Caco-2 (cell line): ENCODE data around the gene LRP5. TPM values are rescaled to one million over a fixed set of nuclear protein-coding genes. Genes with fewer than 3 reads are reported as not detected.

Source experiments
- BruUV-seq: library from RNA; stranded (reverse); fragments of 400-500 nt; replicated peaks from 2 replicates; lab custom pipeline; 2021; lab: Mats Ljungman, UMichigan
- CTCF ChIA-PET: fragments of 300-600 bp; sonication (Branson Sonifier 250); formaldehyde crosslinking; loops from one replicate; lab custom pipeline; 2022; ENCODE audit warnings: antibody characterized with exemption; lab: Charles Lee
- POLR2A ChIA-PET: fragments of 300-600 bp; sonication (Branson Sonifier 250); formaldehyde crosslinking; loops from one replicate; lab custom pipeline; 2022; ENCODE audit warnings: antibody characterized with exemption; lab: Charles Lee
- DNase-seq, 2 experiments: peaks; one replicate each; pipeline versions ENCODE4 v3.0.0 to v3.0.0-alpha.2; 2020 to 2022
- H3K27me3 ChIP-seq: replicated peaks from 2 replicates; pipeline ENCODE4 v1.6.0; 2011; ENCODE audit warnings: low read length; ENCODE audit not compliant: control insufficient read depth, insufficient read depth
- H3K36me3 ChIP-seq: 2 replicates; pipeline ENCODE4 v1.5.1; 2011; ENCODE audit warnings: low read length; ENCODE audit not compliant: control insufficient read depth, insufficient read depth
- H3K4me1 ChIP-seq: fragments of 250-450 bp; sonication (Bioruptor Pico); 2 replicates; pipeline ENCODE4 v1.5.1; 2020; ENCODE audit warnings: mild to moderate bottlenecking
- H3K4me3 ChIP-seq: 2 replicates; pipeline ENCODE4 v1.5.1; 2011; ENCODE audit warnings: low read depth, mild to moderate bottlenecking, control low read depth, low read length
- H3K9me3 ChIP-seq: fragments of 250-450 bp; sonication (Bioruptor Pico); 2 replicates; pipeline ENCODE4 v1.5.1; 2020; ENCODE audit warnings: mild to moderate bottlenecking, moderate library complexity
- H3K27ac Mint-ChIP-seq: one replicate; pipeline ENCODE4 v1.8.0; 2022; ENCODE audit warnings: mixed read lengths; ENCODE audit not compliant: unreplicated experiment
- H3K27me3 Mint-ChIP-seq: one replicate; pipeline ENCODE4 v1.8.0; 2022; ENCODE audit warnings: mixed read lengths; ENCODE audit not compliant: insufficient read depth, unreplicated experiment
- H3K36me3 Mint-ChIP-seq: one replicate; pipeline ENCODE4 v1.8.0; 2022; ENCODE audit warnings: mild to moderate bottlenecking, mixed read lengths; ENCODE audit not compliant: insufficient read depth, unreplicated experiment
- H3K4me1 Mint-ChIP-seq: one replicate; pipeline ENCODE4 v1.8.0; 2022; ENCODE audit warnings: low read depth, mixed read lengths; ENCODE audit not compliant: unreplicated experiment
- H3K4me3 Mint-ChIP-seq: one replicate; pipeline ENCODE4 v1.8.0; 2022; ENCODE audit warnings: mild to moderate bottlenecking, moderate library complexity, mixed read lengths; ENCODE audit not compliant: unreplicated experiment
- H3K9me3 Mint-ChIP-seq: one replicate; pipeline ENCODE4 v1.8.0; 2022; ENCODE audit warnings: mixed read lengths; ENCODE audit not compliant: unreplicated experiment
- intact Hi-C: fragments of 100-400 bp; cut with micrococcal nuclease; formaldehyde crosslinking; loops from one replicate; pipeline ENCODE4 v1.10.0; 2022; ENCODE audit not compliant: unreplicated experiment
- total RNA-seq: library from RNA; stranded (reverse); gene quantifications from 2 replicates; pipeline ENCODE4 v1.2.3, GENCODE V29; 2022
- TF ChIP-seq, protein P1 (sequence below), 2 experiments: fragments of 200-600 bp in 1 of 2; IDR thresholded peaks; 1 replicate in 1 of 2; 2 replicates in 1 of 2; pipeline versions ENCODE4 v1.5.1 to v1.8.0; 2011 to 2022; ENCODE audit warnings: antibody characterized with exemption in 1 of 2, control low read depth in 1 of 2, inconsistent platforms in 1 of 2, low read depth in 1 of 2, low read length in 1 of 2, mild to moderate bottlenecking in 1 of 2, moderate library complexity in 1 of 2; ENCODE audit not compliant: insufficient read depth in 1 of 2, severe bottlenecking in 1 of 2, unreplicated experiment in 1 of 2

LRP5 gene
- total RNA-seq, 1 experiment from 2014 or later = 94.3 TPM

DNA sequence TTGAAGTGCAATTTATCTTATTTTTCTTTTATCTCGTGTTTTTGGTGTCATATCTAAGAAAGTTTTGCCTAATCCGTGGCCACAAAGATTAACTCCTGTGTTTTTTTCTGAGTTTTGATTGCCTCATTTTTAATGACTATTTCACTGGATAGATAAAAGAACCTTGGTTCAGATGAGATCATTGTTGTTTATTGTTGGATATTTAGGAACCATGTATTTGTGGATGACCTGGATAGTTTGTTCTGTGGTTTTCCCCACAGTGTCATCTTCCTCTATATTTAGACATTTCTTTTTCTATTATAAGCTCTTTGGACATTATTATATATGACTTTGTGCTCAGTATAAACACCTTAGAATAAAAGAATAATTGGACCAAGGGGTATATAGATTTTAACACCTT lies 185.4 kb downstream of the LRP5 start:
- H3K4me1 Mint-ChIP-seq = peaks cover 7% of the 10 kb centered on the region
- intact Hi-C loops = no loop called here
- Histone ChIP-seq H3K36me3 (no peaks in the 10 kb centered on the region), H3K4me3 (no peak overlapping the region), H3K27me3 (no peaks in the 10 kb centered on the region), H3K9me3 (no peaks in the 10 kb centered on the region), H3K4me1 (no peaks in the 10 kb centered on the region)
- no peaks in the 10 kb centered on the region for H3K9me3 Mint-ChIP-seq
- H3K27me3 Mint-ChIP-seq = no peaks in the 10 kb centered on the region
- TF ChIP-seq, protein P1, sequence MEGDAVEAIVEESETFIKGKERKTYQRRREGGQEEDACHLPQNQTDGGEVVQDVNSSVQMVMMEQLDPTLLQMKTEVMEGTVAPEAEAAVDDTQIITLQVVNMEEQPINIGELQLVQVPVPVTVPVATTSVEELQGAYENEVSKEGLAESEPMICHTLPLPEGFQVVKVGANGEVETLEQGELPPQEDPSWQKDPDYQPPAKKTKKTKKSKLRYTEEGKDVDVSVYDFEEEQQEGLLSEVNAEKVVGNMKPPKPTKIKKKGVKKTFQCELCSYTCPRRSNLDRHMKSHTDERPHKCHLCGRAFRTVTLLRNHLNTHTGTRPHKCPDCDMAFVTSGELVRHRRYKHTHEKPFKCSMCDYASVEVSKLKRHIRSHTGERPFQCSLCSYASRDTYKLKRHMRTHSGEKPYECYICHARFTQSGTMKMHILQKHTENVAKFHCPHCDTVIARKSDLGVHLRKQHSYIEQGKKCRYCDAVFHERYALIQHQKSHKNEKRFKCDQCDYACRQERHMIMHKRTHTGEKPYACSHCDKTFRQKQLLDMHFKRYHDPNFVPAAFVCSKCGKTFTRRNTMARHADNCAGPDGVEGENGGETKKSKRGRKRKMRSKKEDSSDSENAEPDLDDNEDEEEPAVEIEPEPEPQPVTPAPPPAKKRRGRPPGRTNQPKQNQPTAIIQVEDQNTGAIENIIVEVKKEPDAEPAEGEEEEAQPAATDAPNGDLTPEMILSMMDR (IDR thresholded peaks at IDR 0.05; ENCODE audit: insufficient read depth in 1 of 2, low read depth in 1 of 2, low read length in 1 of 2, severe bottlenecking in 1 of 2, unreplicated experiment in 1 of 2) = no peak
- BruUV-seq = no TSS peak
- no peak overlapping the region for H3K27ac Mint-ChIP-seq
- DNase-seq = no peak
- ChIA-PET CTCF (no interaction called here), POLR2A (no interaction called here)
- peaks cover 21% of the 10 kb centered on the region for H3K36me3 Mint-ChIP-seq
- no peak overlapping the region for H3K4me3 Mint-ChIP-seq

DNA sequence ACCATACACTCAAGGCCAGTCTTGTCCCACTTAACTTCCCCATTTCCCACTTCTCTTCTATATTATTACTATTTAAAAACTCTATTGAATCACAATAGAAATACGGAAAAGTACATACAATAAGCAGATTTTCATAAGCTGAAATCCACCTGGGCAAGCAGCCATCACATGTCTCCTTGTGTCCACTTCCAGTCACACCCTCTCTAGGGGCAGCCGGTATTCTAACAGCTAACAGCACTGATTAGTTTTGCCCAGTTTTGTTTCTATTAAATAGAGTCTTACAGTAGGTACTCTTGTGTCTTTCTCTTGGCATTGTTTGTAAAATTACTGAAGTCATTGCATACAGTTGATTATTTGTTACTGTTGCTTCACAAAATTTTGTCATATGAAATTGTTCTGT lies 185.9 kb downstream of the LRP5 start:
- no peaks in the 10 kb centered on the region for H3K4me1 ChIP-seq
- BruUV-seq = no TSS peak
- no peak for DNase-seq
- H3K27me3 ChIP-seq = no peaks in the 10 kb centered on the region
- intact Hi-C loops = no loop called here
- ChIA-PET CTCF (no interaction called here), POLR2A (interaction anchor here (1.0 kb wide), 1 partner anchor 38 kb away, joined by 4 read pairs; the partner anchor contains the start of gene PPP6R3)
- TF ChIP-seq, protein P1 (IDR thresholded peaks at IDR 0.05; ENCODE audit: insufficient read depth in 1 of 2, low read depth in 1 of 2, low read length in 1 of 2, severe bottlenecking in 1 of 2, unreplicated experiment in 1 of 2) = no peak
- Mint-ChIP-seq H3K4me3 (no peak overlapping the region), H3K27me3 (no peaks in the 10 kb centered on the region), H3K9me3 (no peaks in the 10 kb centered on the region), H3K4me1 (peaks cover 9% of the 10 kb centered on the region), H3K36me3 (peaks cover 24% of the 10 kb centered on the region), H3K27ac (no peak overlapping the region)
- H3K36me3 ChIP-seq = no peaks in the 10 kb centered on the region
- no peak overlapping the region for H3K4me3 ChIP-seq
- H3K9me3 ChIP-seq = no peaks in the 10 kb centered on the region

Other genes with a start within 250 kb of the LRP5 start
- 169 TPM in 2 replicates for gene CHKA, start 191.2 kb upstream of the LRP5 start, total RNA-seq
- 89.1 and 91.2 TPM in 2 replicates for gene KMT5B, start 99.3 kb upstream of the LRP5 start, total RNA-seq
- gene C11orf24, start 40.6 kb upstream of the LRP5 start, total RNA-seq = 79.8 and 83.2 TPM in 2 replicates
- gene PPP6R3, start 148.2 kb downstream of the LRP5 start, total RNA-seq = 271 and 276 TPM in 2 replicates